Measurements from ENCODE around the gene FGD3.

FGD3 gene

GRCh38 chr9:93082841-93083411, 135.6 kb downstream of the FGD3 start:
- no peak for DNase-seq

GRCh38 chr9:93083592-93084470, 136.5 kb downstream of the FGD3 start:
- no peak for DNase-seq

GRCh38 chr9:93084471-93084881, 137.2 kb downstream of the FGD3 start:
- DNase-seq = no peak

- DNase-seq = no peak
These were observed 138.4 kb downstream of the FGD3 start for GRCh38 chr9:93085676-93086075.
